GM11168 (cell line): ENCODE measurements around the gene TUBB4A.

ENCODE experiments used
- in situ Hi-C: fragments of 300-500 bp; cut with MboI; formaldehyde crosslinking; loops from one replicate; pipeline ENCODE4 v1.12.0; 2022; ENCODE audit warnings: low sequenced_read_pairs; ENCODE audit not compliant: unreplicated experiment

Gene TUBB4A

DNA sequence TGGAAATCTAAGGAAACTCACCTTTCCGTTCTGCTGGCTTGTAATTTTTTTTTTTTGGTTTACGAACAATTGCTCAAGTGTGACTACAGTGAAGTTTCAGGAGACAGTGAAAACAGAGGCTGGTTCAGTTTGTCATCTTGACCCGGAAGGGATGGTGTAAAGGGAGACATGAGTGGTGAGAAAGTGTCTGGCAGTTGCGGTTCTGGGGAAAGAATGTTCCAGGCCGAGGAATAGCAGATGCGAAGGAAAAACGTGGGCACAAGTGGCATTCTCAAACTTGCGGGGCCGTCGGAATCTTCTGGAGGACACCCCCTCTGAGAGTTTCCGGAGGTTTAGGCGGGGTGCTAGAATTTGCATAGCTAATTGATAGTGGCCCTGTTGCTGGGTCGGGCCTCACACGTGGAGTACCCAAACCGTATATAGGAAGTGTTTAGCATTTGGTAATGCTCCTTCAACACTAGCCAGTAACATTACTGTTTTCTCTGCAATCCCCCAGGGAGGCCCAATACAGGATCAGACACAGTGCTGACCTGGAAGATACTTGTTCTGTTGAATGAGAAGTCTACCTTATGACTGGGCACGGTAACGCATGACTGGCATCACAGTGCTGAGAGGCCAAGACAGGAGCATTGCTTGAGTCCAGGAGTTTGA lies 25.9 kb upstream of the TUBB4A start:
- in situ Hi-C loops, result loop anchor here (10.0 kb wide), 1 partner anchor 207 kb away; the partner anchor contains the start of genes GPR108 and TRIP10

DNA sequence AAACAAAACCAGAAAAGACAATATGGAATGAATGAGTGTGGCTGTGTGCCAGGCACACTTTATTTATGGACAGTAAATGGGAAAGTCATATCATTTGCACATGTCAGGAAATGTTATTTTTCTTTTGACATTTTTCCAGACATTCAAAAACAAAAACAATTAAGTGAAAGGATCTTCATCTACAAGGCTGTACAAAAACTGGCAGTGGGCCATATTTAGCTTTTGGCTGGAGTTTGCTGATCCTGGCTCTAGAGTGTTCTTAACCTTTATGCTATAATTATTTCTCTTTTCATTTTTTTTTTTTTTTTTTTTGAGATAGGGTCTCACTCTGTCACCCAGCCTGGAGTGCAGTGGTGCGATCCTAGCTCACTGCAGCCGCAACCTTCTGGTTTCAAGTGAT lies 22.2 kb upstream of the TUBB4A start:
- in situ Hi-C loops, result loop anchor here (5.0 to 25.0 kb wide), 3 partner anchors 63 to 338 kb away; partner anchors contain the start of genes GPR108 and TRIP10

DNA sequence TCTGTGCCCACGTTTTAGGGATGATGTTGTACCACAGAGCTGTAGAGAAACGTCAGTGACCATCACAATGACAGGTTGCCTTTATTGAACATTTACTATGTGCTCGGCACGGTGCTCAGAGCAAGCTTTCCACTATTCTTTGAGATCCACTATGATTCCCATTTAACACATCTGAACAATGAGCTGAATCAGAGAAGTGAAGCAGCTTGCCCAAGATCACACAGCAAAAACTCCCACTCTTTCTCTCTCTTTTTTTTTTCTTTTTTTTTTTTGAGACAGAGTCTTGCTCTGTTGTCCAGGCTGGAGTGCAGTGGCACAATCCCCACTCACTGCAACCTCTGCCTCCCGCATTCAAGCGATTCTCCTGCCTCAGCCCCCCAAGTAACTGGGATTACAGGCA lies 20.6 kb upstream of the TUBB4A start:
- in situ Hi-C loops, result loop anchor here (5.0 to 25.0 kb wide), 3 partner anchors 65 to 340 kb away; partner anchors contain the start of genes GPR108 and TRIP10

DNA sequence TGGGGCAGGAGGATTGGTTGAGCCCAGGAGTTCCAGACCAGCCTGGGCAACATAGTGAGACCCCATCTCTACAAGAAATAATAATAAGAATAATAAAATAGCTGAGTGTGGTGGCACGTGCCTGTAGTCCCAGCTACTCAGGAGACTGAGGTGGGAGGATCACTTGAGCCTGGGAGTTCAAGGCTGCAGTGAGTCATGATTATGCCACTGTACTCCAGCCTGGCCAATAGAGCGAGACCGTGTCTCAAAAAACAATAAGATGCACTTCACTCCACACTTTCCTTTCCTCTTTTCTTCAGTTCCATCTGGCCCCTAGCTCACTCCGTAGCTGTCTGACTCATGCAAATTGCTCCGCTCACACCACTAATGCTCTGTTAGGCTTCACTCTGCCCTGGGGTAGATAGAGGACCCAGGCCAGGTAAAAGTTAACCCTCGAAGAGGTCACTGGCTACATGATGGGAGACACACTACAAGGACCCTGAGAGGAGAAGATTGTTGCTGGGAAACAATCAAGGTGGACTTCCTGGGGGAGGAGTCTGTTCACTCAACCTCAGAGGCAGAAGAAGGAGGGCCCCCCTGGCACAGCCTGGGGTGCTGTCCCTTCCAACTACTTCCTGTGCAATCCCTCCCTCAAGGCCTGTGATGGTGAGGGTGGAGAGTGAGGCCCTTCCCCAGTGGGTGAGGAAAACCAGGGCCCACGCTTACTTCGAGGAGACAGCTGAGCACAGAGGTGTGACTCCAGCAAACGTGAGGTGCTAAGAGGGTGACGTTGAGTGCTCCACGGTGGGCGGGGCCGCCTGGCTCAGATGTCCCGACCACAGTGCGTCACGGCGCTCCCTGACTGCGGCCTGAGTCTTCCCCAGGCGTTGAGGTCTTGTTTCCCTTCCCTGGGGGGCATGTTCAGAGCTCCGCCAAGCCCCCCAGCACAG lies 19.9 kb upstream of the TUBB4A start:
- in situ Hi-C loops, result loop anchor here (5.0 to 25.0 kb wide), 3 partner anchors 65 to 340 kb away; partner anchors contain the start of genes GPR108 and TRIP10

DNA sequence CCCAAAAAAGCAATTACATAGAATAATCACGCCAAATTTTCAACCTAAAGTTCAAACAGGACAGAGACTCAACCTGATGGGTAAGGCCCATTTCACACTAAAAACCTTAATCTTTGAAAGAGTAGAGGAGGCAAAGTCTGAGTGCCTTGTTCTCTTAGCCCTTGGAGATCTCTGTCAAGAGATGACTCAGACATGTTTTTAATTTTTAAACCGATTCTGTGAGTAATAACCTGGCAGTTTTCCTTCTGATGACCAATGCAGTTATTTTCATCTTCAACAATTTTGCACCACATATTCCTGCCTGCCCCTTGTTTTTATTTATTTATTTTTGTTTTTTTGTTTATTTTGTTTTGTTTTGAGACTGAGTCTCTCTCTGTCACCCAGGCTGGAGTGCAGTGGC lies 17.2 kb upstream of the TUBB4A start:
- in situ Hi-C loops, result loop anchor here (25.0 kb wide), 1 partner anchor 343 kb away; no protein-coding TSS in a partner anchor

DNA sequence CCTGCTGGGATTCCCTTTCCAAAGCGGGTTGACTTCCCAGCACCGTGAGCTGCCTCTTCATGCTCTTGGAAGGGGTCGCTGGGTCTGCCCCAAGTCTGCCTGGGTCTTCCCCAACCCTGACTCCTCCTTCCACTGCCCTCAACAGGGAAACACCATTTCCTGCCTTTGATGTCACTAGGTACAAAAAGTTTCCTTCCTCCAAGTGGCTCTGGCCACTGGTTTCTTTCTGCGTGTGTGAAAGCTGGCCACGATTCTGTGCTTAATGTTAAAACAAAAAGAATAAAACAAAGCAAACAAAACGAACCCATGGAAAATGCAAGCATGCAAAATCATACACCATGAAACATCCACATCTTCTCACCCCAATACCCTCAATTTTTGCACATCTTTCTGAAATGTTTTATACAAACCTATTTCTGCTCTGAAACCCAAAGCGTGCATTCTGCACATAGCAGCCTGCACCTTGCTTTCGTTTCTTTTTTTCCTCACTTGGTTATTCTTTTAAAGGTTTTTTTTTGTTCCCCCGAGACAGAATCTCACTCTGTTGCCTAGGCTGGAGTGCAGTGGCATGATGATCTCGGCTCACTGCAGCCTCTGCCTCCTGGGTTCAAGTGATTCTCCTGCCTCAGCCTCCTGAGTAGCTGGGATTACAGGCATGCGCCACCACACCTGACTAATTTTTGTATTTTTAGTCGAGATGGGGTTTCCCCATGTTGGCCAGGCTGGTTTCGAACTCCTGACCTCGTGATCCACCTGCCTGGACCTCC lies 16.2 kb upstream of the TUBB4A start:
- in situ Hi-C loops, result loop anchor here (25.0 kb wide), 1 partner anchor 344 kb away; no protein-coding TSS in a partner anchor

DNA sequence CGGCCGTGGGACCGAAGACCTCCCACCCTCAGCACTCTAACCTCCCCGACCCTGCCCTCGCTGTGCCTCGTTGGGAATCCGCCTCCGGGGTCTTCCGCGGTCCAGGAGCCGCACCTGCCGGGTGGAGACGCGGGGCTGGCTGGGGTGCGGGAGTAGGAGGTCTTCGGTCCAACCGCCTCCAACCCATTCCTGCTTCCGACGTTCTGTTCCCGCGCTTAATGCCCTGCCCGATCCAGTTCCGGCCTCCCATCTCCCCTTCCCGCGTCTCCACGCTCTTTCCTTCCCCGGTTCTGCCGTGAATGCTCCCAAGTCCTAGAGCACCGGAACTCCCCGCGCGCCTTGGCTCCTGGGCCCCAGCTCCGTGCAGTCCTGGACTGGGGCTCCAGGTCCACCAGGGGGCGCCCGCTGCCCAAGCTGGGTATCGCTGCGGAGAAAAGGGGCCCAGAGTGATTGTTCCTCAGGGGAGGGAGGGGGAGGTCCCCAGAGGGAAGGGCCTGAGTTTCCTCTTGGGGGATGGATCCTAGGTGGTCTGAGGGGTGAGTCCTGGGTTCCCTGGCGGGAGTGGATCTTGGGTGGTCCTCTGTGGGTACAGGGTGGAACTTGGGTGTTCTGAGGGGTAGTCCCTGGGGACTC lies 14.7 kb upstream of the TUBB4A start:
- in situ Hi-C loops, result loop anchor here (25.0 kb wide), 1 partner anchor 346 kb away; no protein-coding TSS in a partner anchor

DNA sequence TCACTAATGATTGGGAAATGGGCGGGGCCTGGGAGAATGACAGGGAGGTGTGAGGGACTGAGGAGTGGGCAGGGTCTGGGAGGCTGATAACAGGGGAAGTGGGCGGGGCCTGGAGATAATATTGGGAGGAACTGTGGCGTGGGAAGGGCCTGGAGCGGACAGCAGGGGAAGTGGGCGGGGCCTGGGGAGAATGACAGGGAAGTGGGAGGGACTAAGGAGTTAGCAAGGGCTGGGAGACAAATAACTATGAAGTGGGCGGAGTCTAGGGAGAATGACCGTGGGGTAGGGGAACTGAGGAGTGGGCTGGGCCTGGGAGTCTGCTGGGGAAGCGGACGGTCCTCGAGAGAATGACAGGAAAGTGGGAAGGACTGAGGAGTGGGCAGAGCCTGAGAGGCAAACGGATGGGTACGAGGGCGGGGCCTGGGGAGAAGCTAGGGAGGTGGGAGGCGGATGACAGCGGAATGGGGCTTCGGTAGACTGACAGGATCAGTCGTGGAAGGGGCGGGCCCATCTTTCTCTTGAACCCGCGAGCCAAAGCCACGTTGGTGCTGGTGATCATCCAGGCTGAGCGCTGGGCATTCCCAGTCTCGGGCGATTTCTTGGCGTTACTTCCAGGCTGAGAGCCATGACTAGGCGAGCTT lies 14.0 kb upstream of the TUBB4A start:
- in situ Hi-C loops, result loop anchor here (25.0 kb wide), 1 partner anchor 346 kb away; no protein-coding TSS in a partner anchor

DNA sequence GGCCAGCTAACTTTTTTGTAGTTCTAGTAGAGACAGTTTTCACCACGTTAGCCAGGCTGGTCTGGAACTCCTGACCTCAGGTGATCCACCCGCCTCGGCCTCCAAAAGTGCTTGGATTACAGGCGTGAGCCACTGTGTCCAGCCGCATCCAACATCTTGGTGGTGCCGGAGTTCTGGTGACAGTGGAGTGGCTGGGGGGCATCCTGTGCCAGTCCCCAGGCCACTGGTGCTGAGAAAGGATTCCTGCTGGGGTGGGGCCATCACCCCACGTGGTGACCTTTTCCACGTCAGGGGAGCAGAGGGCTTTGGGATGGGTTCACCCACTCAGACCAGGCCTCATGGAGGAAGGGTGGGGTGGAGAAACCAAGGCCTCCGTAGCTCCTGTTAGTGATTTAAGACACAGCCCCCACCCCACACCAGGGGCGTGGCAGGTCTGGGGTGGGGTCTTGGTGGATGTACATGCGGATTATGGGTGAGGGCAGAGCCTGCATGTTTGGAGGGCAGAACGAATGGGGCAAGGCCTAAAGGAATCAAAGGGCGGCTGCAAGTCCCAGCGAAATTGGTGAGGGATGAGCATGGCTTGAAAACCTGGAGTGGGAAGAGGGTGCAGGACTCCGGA lies 12.9 kb upstream of the TUBB4A start:
- in situ Hi-C loops, result loop anchor here (25.0 kb wide), 1 partner anchor 347 kb away; no protein-coding TSS in a partner anchor

DNA sequence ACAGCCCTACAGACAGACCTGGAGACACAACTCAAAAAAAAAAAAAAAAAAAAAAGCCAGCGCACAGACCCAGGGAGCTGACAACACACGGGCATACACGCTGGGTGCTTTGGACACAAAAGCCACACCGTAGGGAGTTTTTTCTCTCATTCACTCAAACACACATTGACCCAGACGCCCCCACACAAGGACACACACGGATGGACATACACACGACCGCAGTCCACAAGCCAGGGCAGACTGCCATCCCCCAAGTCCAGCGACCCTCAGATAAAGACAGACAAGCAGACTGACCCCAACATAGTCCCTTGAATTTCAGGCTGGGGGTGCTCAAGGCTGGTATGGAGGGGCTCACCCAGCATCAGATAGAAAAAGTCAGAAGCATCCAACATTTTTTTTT lies 12.0 kb upstream of the TUBB4A start:
- in situ Hi-C loops, result loop anchor here (25.0 kb wide), 1 partner anchor 348 kb away; no protein-coding TSS in a partner anchor

DNA sequence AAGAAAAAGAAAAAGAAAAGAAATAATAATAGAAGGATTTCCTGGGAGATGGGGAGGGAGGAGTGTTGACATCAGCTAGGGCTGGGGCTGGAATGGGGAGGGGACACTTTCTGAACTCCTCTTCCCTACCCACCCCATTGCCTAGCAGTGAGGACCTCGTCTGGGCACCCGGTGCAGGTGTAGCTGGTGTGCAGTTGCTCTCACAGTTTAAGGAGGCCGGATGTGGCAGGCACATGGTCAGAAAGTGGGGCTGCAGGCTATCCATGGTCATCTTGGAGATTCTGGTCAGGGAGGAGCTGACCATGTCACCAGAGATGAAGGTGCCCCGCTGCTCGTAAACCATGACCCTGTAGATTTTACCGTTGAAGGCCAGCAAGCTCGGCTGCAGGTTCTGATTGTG lies 8.5 kb upstream of the TUBB4A start:
- in situ Hi-C loops, result loop anchor here (25.0 kb wide), 1 partner anchor 352 kb away; no protein-coding TSS in a partner anchor

DNA sequence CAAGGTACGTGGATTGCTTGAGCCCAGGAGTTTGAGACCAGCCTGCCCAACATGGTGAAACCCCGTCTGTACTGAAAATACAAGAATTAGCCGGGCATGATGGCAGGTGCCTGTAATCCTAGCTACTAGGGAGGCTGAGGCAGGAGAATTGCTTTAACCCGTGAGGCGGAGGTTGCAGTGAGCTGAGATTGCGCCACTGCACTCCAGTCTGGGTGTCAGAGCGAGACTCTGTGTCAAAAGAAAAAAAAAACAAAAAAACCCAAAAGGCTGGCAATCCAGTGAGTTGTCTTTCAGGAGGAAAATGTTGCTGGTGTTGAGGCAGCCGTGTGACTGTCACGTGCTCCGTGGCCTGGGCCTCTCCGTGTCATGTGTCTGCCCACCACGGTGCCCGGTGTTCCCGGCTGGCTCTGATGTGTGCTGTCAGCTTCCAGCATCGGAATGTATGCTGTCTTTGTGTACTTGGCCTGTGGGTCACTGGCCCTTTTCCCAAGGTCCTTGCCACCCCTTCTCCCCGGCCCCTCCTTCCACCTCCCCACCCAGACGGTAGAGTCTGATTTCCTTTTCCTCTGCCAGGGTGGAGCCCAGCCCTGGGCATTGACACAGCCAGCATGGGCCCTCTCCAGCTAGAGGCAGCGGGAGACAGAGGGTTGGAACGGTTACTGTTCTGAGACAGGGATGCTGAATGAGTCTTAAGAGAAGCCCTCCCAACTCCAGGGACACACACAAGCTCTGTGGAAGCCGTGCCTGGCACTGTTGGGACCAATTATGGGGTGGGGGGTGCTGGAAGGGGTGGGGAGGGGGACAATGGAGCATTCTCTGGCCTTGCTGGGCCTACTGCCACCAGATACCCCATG lies 7.2 kb upstream of the TUBB4A start:
- in situ Hi-C loops, result loop anchor here (25.0 kb wide), 1 partner anchor 353 kb away; no protein-coding TSS in a partner anchor

DNA sequence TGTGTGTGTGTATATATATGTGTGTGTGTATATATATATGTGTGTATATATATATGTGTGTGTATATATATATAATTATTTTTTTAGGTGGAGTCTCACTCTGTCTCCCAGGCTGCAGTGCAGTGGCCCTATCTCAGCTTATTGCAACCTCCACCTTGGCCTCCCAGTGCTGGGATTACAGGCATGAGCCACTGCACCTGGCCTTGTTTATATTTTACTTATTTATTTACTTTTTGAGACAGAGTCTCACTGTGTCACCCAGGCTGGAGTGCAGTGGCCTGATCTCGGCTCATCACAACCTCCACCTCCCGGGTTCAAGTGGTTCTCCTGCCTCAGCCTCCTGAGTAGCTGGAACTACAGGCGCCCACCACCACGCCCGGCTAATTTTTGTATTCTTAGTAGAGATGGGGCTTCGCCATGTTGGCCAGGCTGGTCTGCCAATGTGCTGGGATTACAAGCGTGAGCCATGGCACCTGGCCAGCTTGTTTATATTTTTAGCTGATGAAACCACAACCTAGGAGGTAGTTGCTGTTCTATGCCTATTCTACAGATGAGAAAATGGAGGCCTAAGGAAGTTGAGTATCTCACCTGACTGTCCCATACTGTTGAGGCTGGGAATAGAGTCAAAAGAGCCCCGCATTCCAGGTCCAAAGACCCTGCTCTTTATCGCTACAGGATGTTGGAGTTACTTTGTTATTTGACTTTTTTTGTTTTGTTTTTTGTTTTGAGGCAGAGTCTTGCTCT lies 6.1 kb upstream of the TUBB4A start:
- in situ Hi-C loops, result loop anchor here (25.0 kb wide), 1 partner anchor 354 kb away; no protein-coding TSS in a partner anchor

DNA sequence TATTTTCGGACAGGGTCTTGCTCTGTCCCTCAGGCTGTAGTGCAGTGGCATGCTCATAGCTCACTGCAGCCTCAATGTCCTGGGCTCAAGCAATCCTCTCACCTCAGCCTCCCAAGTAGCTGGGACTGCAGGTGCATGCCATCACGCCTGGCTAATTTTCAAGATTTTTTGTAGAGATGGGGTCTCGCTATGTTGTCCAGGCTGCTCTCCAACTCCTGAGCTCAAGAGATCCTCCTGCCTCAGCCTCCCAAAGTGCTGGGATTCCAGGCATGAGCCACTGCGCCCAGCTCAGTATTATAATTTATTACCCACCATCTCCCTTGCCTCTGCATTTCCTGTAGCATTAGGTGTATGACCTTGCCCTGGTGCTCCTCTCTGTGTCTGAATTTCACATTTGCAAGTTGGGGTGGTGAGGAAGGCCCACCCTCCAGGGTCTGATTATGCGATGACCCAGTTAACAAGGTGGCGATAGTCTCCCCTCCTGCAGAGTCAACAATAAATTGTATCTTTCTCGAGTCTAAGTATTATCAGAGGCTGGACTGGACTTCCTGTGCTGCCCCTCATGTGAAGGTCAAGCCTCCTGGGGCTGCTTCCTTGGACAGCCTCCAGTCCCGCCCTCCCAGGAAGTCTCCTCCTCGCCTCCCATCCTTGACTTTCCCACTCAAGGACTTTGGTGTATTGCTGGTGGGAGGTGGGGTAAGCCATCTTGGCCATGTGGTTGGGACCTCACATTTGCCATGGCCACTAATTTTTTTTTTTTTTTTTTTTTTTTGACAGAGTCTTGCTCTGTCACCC lies 1.5 kb upstream of the TUBB4A start:
- in situ Hi-C loops, result loop anchor here (25.0 kb wide), 1 partner anchor 359 kb away; no protein-coding TSS in a partner anchor

DNA sequence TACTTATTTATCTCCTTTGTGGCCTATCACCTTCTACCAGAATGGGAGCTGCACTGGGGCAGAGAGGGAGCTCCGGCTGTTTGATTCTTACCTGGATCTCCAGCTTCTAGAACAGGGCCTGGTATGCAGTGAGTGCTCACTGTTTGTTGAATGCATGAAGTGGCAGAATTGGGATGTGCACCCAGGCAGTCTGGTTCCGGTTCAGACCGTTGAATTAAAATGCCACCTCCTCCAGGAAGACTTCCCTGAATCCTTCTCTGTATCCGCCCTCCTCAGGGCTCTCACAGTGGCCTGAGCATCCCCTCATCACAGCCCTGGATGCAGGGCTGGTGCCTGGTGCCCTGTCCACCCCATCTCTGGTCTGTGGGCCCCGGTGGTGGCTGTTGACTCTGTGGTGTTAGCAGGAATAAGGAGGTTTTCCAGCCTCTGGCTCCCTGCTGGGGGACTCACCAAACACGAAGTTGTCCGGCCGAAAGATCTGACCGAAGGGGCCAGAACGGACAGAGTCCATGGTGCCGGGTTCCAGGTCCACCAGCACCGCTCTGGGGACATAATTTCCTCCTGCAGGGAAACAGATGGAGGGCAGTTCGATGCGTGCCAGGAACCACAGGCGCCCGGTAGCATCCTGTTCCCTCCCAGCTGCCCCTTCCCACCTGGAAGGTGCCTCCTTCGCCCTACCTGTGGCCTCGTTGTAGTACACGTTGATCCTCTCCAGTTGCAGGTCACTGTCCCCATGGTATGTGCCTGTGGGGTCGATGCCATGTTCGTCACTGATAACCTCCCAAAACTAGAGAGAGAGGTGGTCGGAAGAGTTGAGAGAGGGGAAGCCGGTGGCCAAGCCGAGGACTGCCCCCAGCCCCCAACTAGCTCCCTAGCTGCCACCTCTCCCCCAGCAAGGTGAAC lies 1.0 kb downstream of the TUBB4A start:
- in situ Hi-C loops, result loop anchor here (25.0 kb wide), 1 partner anchor 361 kb away; no protein-coding TSS in a partner anchor
